Right cardiac atrium (tissue), 5 donors: ENCODE data around the gene TTC21B. TPM values are rescaled to one million over a fixed set of nuclear protein-coding genes. Genes with fewer than 3 reads are reported as not detected.
A peak's percentile ranks its signal among the peaks of the same experiment; 100 is the strongest.

Experiments used
- ATAC-seq, 2 donors: fragments of 200-7000 bp; cut with Tn5 transposase; one replicate each; pipeline versions ENCODE4 v1.8.0 to v1.9.1; 2020; ENCODE audit warnings: moderate library complexity in 2 of 2, mild to moderate bottlenecking in 1 of 2
- DNase-seq, 3 donors: peaks; one replicate each; pipeline ENCODE4 v3.0.0-alpha.2; 2020
- H3K27ac ChIP-seq: one replicate; pipeline ENCODE4 v1.5.1; 2013; ENCODE audit warnings: mild to moderate bottlenecking, low read length, control low read depth, moderate library complexity
- H3K27me3 ChIP-seq: one replicate; pipeline ENCODE4 v1.6.1; 2013; ENCODE audit not compliant: control insufficient read depth, insufficient read depth
- H3K4me1 ChIP-seq: one replicate; pipeline ENCODE4 v1.6.1; 2013; ENCODE audit warnings: low read length; ENCODE audit not compliant: control insufficient read depth, insufficient read depth
- H3K4me3 ChIP-seq: one replicate; pipeline ENCODE4 v1.5.1; 2013; ENCODE audit warnings: low read length, control low read depth
- H3K9me3 ChIP-seq: one replicate; pipeline ENCODE4 v1.6.1; 2013; ENCODE audit warnings: low read length; ENCODE audit not compliant: control insufficient read depth
- WGBS: extraction: QIAGEN DNeasy Blood & Tissue Kit; methylation state at CpG from one replicate; pipeline ENCODE4 v1.1.7; 2013; 5-methylcytosine and 5-hydroxymethylcytosine counted together
- intact Hi-C, 4 donors: fragments of 100-400 bp; cut with DNase I; formaldehyde crosslinking; loops; one replicate each; pipeline versions ENCODE4 v1.11.0 to v1.14.0; 2022 to 2023
- polyA plus RNA-seq: library from polyadenylated mRNA; stranded (reverse); fragments of 200-250 nt; gene quantifications from one replicate; pipeline ENCODE4 v1.2.3, GENCODE V29; 2013
- total RNA-seq, 4 donors: library from RNA; stranded (reverse); fragmentation: NEBNext Ultra II Directional; extraction: Animal tissue kit (Norgen Biotek cat#: 25700); gene quantifications; one replicate each; pipeline ENCODE4 v1.2.1, GENCODE V29; 2021
- donor health status: healthy with polysubstance abuse.
- donor health status: DM: no; HTN: yes; CAD: no.
- donor health status: DM: no; HTN: no; CAD: no.
- donor health status: DM: no; HTN: yes; CAD: no; lungs with severe emphysema.
- donor health status: DM: yes; HTN: yes; CAD: no.

The TTC21B gene
- total and polyA plus RNA-seq, 5 donors = 6.5 to 19.7 (median 16.4) TPM

DNA sequence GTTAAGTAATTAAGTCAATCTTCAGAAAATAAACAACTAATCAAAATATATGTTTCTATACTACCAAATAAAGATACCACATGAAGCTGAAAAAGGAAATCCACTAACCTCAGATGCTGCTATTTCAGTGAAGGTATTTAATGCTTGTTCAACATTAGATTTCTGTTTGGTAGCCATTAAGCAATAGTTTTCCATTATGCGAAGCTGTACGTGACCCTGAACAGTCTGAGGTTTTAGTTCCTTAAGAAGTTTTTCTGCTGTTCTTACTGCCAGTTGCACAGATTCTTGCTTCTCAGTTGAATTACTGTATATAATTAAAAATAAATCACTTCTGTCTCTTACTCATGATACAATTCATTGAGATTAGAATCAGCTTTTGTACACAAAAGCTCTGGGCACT, 65.4 kb downstream of the TTC21B start:
- no peaks in the 10 kb centered on the region for H3K9me3 ChIP-seq
- intact Hi-C loops = no loop called here
- no peak for DNase-seq
- H3K4me1 ChIP-seq = no peaks in the 10 kb centered on the region
- no peak for ATAC-seq
- no peak overlapping the region for H3K27ac ChIP-seq
- no peak overlapping the region for H3K4me3 ChIP-seq
- H3K27me3 ChIP-seq = no peaks in the 10 kb centered on the region
- WGBS = 91% methylated on average over 2 of the region's 2 CpGs

DNA sequence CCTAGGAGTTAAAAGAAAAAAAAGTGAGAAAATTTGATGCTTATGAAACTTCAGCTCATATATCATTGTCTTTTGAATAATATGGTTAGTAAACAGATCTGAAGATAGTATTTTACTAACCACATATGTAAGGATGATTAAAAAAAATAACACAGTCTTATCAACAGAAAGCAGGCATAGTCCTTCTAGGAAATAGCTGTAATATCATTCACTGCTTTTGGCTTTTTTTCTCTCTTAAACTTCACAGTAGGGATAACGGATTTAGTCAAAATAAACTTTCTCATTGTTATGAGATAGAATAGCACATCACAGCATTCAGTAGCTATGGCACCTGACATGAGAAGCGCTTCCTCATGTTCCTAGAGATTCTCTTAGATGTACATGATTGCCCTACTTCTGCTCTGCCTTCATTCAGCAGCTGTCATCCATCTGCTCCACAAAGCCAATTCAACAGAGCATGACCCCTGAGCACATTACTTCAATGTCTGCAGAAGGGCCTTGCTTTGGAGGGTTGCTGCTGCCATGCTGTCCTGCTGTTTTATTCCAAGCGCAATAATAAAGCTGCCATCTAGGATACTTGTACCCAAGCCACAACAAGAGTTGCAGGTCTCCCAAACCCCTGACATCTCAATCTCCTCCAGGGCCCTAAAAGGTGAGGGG, 67.0 kb downstream of the TTC21B start:
- DNase-seq (no peak), ATAC-seq (no peak)
- intact Hi-C loops = no loop called here
- Histone ChIP-seq H3K4me3 (no peak overlapping the region), H3K27me3 (no peaks in the 10 kb centered on the region), H3K4me1 (no peaks in the 10 kb centered on the region), H3K27ac (no peak overlapping the region), H3K9me3 (no peaks in the 10 kb centered on the region)
- WGBS = 94% methylated on average over 3 of the region's 3 CpGs

DNA sequence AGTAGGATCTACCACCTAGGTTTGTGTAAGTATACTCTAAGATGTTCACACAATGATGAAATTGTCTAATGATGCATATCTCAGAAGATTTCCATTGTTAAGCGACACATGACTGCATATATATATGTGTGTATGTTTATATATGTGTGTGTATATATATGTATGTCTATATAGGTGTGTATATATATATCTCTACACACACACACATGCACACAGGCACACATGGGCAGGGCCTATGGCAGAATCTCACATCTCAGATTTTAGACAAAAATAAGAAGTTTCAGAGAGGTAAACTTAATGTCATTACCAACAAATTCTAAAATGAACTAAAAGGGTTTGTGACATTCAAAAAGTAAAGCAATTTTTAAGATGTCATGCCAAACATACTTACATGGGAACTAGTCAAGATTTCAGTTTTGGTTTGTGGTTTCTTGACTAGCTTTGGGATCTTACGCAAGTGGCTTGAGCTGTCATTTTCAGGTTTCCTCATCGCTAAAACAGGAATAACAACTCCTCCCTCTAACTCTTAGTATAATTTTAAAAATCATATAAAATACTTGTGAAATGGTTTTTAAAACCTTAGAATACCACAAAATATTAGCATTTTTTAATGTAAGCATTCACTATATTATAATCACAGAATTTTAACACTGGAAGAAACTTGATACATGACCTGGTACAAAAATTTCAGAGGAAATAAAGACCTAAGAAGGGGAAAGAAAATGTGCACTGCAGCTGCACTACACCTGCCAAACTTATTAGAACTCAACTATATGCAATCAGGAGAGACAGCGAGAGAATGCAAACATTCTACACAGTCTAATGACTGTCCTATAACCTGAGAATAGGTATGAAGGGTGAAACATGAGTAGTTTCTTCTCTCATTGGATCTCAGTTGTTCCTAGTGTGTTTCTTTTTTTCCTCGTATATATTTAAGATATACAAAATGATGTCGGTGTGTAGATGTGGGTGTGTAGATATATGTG, 75.7 kb downstream of the TTC21B start:
- H3K27ac ChIP-seq = no peak overlapping the region
- H3K4me1 ChIP-seq = peaks cover 2% of the 10 kb centered on the region
- no peaks in the 10 kb centered on the region for H3K27me3 ChIP-seq
- ATAC-seq = no peak
- no peak overlapping the region for H3K4me3 ChIP-seq
- H3K9me3 ChIP-seq = no peaks in the 10 kb centered on the region
- DNase-seq = no peak
- WGBS = 91% methylated on average over 6 of the region's 6 CpGs
- intact Hi-C loops = loop anchor here in 1 of 4 donors (10.0 kb wide), 2 partner anchors 473 to 623 kb away; no protein-coding TSS in a partner anchor

DNA sequence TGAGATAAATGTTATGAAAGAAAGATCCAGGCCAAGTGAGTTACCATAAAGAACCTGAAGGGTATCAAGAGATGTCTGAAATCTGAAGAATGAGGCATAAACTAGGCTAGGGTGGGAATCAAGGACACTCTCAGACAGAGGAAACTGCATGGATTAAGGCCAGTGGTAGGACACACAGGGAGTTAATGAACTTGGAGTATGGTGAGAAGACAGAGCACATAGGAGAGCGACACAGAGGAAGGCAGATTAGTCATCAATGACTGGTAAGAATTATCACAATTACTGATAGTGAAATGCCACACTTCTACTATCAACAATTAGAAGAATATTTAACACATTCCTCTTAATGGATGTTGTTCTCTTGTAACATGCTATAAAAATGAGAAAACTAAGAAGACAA, 76.9 kb downstream of the TTC21B start:
- Histone ChIP-seq H3K4me1 (peaks cover 2% of the 10 kb centered on the region), H3K9me3 (no peaks in the 10 kb centered on the region), H3K27ac (no peak overlapping the region), H3K27me3 (no peaks in the 10 kb centered on the region), H3K4me3 (no peak overlapping the region)
- DNase-seq = no peak
- intact Hi-C loops = loop anchor here in 1 of 4 donors (10.0 kb wide), 2 partner anchors 472 to 622 kb away; no protein-coding TSS in a partner anchor
- no peak for ATAC-seq
- WGBS = 22% methylated on average over 1 of the region's 1 CpG

DNA sequence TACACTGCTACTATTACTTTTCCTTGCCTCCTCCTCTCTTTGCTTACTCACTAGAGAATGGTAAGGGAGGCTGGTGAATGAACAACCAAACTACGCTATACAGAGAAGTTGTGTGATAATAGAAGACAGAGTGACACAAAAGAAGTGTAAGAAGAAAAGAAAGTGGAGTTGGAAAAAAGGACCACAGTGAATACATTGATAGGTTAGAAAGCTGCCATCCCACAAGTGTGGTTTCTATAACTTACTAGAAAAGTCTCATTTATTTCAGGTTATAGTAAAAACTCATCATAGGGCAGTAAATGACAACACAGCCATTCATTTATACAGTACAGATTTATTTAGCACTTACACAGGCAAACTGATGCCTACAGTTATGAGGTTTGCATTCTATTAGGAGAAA, 77.3 kb downstream of the TTC21B start:
- no peaks in the 10 kb centered on the region for H3K27me3 ChIP-seq
- DNase-seq (no peak), ATAC-seq (no peak)
- no peak overlapping the region for H3K4me3 ChIP-seq
- intact Hi-C loops = loop anchor here in 1 of 4 donors (10.0 kb wide), 2 partner anchors 471 to 621 kb away; no protein-coding TSS in a partner anchor
- WGBS = 90% methylated on average over 1 of the region's 1 CpG
- no peaks in the 10 kb centered on the region for H3K9me3 ChIP-seq
- H3K27ac ChIP-seq = no peak overlapping the region
- peaks cover 2% of the 10 kb centered on the region for H3K4me1 ChIP-seq

DNA sequence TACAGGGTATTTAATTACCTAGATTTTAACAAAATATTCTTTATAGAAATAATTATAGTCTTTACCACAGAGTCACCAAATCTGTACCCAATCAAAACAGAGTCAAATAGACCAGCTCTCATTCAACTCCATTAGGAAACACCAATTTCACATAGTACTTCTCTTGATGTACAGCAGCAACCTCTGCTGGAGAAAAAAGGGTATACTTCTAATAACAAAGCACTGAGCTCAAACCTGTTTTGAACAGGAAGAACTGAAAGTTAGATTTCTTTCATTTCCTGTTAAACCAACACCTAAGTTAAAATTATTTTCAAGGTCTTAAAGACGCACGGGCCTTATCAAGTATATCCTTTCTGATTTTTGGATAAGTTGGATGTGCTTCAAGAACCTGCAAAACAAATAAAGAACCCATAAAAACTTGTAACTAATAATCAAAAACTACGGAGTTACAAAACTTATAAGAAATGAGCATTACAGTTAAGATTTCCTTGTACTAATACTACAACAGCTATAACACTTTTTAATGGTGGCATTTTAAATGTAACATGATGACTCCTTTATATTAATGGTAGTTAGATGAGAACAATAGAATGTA, 79.0 kb downstream of the TTC21B start:
- H3K27me3 ChIP-seq = no peaks in the 10 kb centered on the region
- peak; percentile 61 to 71 for ATAC-seq

DNA sequence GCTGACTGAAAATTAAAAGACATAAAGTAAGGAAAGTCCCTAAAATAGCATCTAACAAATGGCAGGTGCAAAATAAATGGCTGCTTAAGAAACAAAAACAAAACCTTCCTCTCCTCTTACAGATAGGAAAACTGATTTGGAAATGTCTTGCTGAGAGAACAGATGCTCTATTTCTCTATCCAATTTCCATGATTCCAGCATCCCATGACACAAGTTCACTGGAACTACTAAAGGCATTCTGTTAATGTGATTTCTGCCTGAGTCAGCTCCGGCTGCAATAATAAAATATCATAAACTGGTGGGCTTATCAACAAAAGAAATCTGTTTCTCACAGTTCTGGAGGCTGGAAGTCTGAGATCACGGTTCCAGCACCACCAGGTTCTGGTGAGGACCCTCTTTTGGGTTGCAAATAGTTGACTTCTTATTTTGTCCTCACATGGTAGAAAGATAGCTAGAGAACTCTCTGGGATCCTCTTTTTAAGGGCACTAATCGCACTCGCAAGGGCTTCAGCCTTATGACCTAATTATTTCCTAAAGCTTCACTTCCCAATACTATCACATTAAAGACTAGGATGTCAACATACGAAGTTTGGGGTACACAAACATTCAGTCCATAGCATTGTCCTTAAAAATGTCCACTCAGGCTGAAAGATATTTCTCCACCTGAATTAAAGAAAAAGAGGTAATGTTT, 81.3 kb downstream of the TTC21B start:
- no peak overlapping the region for H3K4me3 ChIP-seq
- H3K9me3 ChIP-seq = no peaks in the 10 kb centered on the region
- 97% methylated on average over 5 of the region's 5 CpGs for WGBS
- no peak for ATAC-seq
- H3K4me1 ChIP-seq = peaks cover 2% of the 10 kb centered on the region
- H3K27ac ChIP-seq = no peak overlapping the region
- no peak for DNase-seq
- no peaks in the 10 kb centered on the region for H3K27me3 ChIP-seq
- intact Hi-C loops = loop anchor here in 3 of 4 donors (5.0 to 10.0 kb wide), 3 partner anchors 467 to 617 kb away; no protein-coding TSS in a partner anchor

More for the DNA sequence above, 79.0 kb downstream of the TTC21B start:
- no peaks in the 10 kb centered on the region for H3K9me3 ChIP-seq
- peaks cover 2% of the 10 kb centered on the region for H3K4me1 ChIP-seq
- H3K4me3 ChIP-seq = no peak overlapping the region
- no peak for DNase-seq
- 45% methylated on average over 3 of the region's 3 CpGs for WGBS
- intact Hi-C loops = loop anchor here in 3 of 4 donors (5.0 to 10.0 kb wide), 3 partner anchors 470 to 620 kb away; no protein-coding TSS in a partner anchor
- H3K27ac ChIP-seq = no peak overlapping the region

DNA sequence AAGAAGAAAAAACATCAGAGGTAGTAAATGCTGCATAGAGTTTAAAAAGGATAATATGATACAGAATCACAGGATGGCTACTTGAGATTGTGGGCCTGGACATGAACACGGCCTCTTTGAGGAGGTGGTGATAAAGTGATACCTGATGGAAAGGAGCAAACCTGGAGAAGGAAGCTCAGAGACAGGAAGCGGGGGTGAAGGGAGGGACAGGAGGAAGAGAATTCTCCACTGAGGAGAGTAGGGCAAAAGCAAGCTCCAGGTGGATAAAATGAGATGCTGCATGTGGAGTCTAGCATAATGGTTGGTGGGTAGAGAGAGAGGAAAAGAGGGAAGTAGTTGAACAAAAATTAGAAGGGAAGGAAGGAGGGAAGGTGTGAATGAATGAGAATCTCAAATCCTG, 82.6 kb downstream of the TTC21B start:
- DNase-seq (no peak), ATAC-seq (no peak)
- H3K27ac ChIP-seq = no peak overlapping the region
- H3K27me3 ChIP-seq = no peaks in the 10 kb centered on the region
- no peak overlapping the region for H3K4me3 ChIP-seq
- intact Hi-C loops = loop anchor here in 3 of 4 donors (5.0 to 10.0 kb wide), 3 partner anchors 466 to 616 kb away; no protein-coding TSS in a partner anchor
- H3K4me1 ChIP-seq = no peaks in the 10 kb centered on the region
- WGBS = 90% methylated on average over 2 of the region's 2 CpGs
- H3K9me3 ChIP-seq = no peaks in the 10 kb centered on the region

DNA sequence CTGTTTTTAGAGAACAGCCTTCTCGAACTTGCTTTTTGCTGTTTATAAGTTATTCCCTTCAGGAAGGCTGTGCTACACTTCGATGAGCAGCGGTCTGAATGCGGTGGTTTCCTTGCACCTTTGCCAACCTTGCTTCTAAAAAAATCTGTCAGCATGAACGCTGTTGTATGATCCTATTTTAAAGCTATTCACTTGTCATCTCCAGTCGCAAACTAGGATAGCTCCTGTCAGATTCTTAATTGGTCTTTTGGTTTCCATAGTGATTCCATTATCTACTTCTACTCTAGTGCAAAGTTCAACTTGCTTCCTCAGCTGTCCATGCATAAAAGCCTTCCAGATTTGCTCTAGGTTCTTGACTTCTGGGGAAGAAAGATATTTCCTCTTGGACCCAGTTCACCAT, 83.2 kb downstream of the TTC21B start:
- H3K27me3 ChIP-seq = no peaks in the 10 kb centered on the region
- DNase-seq (no peak), ATAC-seq (no peak)
- H3K27ac ChIP-seq = no peak overlapping the region
- no peak overlapping the region for H3K4me3 ChIP-seq
- intact Hi-C loops = loop anchor here in 3 of 4 donors (5.0 to 10.0 kb wide), 3 partner anchors 466 to 616 kb away; no protein-coding TSS in a partner anchor
- no peaks in the 10 kb centered on the region for H3K9me3 ChIP-seq
- no peaks in the 10 kb centered on the region for H3K4me1 ChIP-seq
- 73% methylated on average over 6 of the region's 6 CpGs for WGBS

DNA sequence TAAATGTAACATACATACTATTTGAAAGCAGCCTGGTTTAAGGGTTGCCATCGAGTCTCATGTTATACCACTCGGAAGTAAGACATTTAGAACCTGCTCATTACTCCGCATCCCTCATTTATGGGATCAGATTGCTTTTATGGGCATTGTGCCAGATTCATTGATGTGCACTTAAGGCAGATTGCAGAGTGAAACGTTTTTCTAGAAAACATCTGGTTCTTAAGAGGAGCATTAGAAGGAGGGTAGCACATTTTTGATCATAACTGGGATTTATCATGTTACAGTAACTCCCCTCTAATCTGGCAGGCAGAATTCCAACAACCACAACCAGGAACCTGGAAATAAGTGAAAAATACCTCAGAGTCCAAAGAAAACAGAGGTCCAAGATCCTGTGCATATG, 85.4 kb downstream of the TTC21B start:
- ATAC-seq = no peak
- Histone ChIP-seq H3K27me3 (no peaks in the 10 kb centered on the region), H3K4me3 (no peak overlapping the region), H3K4me1 (no peaks in the 10 kb centered on the region), H3K27ac (no peak overlapping the region), H3K9me3 (no peaks in the 10 kb centered on the region)
- intact Hi-C loops = no loop called here
- 52% methylated on average over 4 of the region's 4 CpGs for WGBS
- DNase-seq = no peak
